ENCODE data around the gene SATB2. TPM values are rescaled to one million over a fixed set of nuclear protein-coding genes. Genes with fewer than 3 reads are reported as not detected.

SATB2 gene
- total RNA-seq, 1 donor from 2014 or later = 5.5 TPM

DNA sequence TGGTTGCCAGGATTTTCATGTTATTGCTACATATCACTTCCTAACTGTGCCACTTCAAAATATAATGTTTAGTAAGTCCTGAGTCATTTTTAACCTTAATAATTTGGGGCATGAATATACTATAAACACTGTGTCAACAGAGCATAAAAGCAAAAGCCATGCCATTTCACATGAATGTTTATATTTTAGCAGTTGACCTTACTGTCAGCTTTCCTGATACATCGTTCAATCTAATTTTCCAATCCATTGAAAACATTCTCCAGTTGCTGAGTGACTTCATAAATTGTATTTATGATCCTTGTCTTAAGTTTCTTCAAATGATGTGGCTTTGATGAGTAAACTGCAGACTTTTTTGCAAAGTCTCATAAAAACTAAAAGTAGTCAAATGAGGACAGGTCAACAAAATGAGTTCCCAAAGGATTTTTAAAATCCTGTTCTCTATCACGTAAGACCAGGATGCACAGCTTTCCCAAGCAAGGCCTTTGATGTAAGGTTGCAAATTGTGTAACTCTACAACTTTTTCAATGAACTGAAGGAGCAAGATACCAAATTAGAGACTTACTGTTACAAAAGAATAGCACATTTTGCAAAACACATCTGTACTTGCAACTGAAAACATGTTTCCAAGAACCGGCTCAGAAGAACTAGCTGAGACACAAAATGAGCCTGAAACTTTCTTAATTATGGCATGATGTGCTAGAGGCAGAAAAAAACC is 117.7 kb downstream of the SATB2 start:
- no peaks in the 10 kb centered on the region for H3K36me3 ChIP-seq (ENCODE audit: control insufficient read depth, insufficient read depth, low read length)
- no peak overlapping the region for H3K4me3 ChIP-seq (ENCODE audit: low read depth, low read length)
- no peak for DNase-seq (ENCODE audit: low read depth)
- no peaks in the 10 kb centered on the region for H3K27me3 ChIP-seq (ENCODE audit: control insufficient read depth, insufficient read depth, low read length)
- TF ChIP-seq, protein P1, sequence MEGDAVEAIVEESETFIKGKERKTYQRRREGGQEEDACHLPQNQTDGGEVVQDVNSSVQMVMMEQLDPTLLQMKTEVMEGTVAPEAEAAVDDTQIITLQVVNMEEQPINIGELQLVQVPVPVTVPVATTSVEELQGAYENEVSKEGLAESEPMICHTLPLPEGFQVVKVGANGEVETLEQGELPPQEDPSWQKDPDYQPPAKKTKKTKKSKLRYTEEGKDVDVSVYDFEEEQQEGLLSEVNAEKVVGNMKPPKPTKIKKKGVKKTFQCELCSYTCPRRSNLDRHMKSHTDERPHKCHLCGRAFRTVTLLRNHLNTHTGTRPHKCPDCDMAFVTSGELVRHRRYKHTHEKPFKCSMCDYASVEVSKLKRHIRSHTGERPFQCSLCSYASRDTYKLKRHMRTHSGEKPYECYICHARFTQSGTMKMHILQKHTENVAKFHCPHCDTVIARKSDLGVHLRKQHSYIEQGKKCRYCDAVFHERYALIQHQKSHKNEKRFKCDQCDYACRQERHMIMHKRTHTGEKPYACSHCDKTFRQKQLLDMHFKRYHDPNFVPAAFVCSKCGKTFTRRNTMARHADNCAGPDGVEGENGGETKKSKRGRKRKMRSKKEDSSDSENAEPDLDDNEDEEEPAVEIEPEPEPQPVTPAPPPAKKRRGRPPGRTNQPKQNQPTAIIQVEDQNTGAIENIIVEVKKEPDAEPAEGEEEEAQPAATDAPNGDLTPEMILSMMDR (IDR thresholded peaks at IDR 0.05; ENCODE audit: insufficient read depth, low read length, poor library complexity, severe bottlenecking) = no peak

DNA sequence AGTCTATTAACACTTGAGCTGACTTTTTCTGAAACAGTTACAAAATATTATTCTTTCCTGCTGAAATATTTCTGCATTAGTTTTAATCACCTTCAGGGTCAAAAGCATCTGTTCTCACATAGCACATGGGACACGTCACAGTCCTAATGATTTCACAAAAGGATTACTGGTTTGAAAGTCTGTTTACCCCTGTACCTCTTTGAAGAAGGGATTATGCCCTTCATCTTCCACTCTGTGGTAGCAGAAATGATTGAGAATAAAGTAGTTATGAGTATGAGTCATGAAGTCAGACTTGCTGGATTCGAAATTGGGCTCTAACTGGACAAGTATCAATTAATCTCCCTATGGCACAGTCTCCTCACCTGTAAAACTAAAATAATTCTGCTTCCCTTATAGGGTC is 121.2 kb downstream of the SATB2 start:
- no peak for DNase-seq (ENCODE audit: low read depth)
- Histone ChIP-seq H3K27me3 (ENCODE audit: control insufficient read depth, insufficient read depth, low read length) (no peaks in the 10 kb centered on the region), H3K36me3 (ENCODE audit: control insufficient read depth, insufficient read depth, low read length) (no peaks in the 10 kb centered on the region), H3K4me3 (ENCODE audit: low read depth, low read length) (no peak overlapping the region)
- TF ChIP-seq, protein P1 (IDR thresholded peaks at IDR 0.05; ENCODE audit: insufficient read depth, low read length, poor library complexity, severe bottlenecking) = no peak

DNA sequence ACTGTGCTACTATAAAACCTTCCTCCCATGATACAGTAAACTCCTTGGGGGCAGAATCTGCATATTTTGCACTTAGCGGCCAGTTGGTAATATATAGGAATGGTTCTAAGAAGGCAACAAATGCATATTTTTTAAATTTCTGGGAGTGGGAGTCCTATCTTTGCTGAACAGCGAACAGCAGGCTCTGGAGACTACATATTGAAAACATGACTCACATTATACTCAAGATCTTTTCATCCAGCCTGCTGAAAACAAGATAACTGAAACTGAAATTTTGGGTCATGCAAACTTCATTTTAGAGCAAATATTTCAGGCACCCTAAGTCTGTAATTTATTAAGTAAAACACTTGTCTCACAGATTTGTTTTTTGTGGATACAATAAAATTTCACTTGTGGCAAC is 122.2 kb downstream of the SATB2 start:
- Histone ChIP-seq H3K4me3 (ENCODE audit: low read depth, low read length) (no peak overlapping the region), H3K36me3 (ENCODE audit: control insufficient read depth, insufficient read depth, low read length) (no peaks in the 10 kb centered on the region), H3K27me3 (ENCODE audit: control insufficient read depth, insufficient read depth, low read length) (no peaks in the 10 kb centered on the region)
- TF ChIP-seq, protein P1 (IDR thresholded peaks at IDR 0.05; ENCODE audit: insufficient read depth, low read length, poor library complexity, severe bottlenecking) = no peak
- no peak for DNase-seq (ENCODE audit: low read depth)

DNA sequence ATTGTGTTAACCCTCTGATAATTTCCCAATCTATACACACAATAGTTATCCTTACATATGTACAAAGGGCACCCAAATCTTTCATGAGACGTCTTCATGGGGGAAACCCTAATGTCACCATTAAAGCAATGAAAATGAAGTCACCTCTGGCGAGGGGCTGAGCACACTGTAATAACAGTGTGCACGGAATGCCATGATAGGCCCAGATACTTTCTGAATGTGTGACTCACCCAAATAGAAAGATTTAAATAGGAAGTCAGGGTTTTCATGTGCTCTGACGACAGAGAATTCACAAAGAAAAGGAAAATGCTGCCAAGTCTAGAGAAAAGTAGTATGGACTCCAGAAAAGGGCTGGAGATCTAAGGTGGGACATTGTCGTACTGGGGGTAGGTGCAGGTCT is 128.3 kb downstream of the SATB2 start:
- TF ChIP-seq, protein P1 (IDR thresholded peaks at IDR 0.05; ENCODE audit: insufficient read depth, low read length, poor library complexity, severe bottlenecking) = no peak
- Histone ChIP-seq H3K27me3 (ENCODE audit: control insufficient read depth, insufficient read depth, low read length) (no peaks in the 10 kb centered on the region), H3K36me3 (ENCODE audit: control insufficient read depth, insufficient read depth, low read length) (no peaks in the 10 kb centered on the region), H3K4me3 (ENCODE audit: low read depth, low read length) (no peak overlapping the region)
- DNase-seq (ENCODE audit: low read depth) = no peak

DNA sequence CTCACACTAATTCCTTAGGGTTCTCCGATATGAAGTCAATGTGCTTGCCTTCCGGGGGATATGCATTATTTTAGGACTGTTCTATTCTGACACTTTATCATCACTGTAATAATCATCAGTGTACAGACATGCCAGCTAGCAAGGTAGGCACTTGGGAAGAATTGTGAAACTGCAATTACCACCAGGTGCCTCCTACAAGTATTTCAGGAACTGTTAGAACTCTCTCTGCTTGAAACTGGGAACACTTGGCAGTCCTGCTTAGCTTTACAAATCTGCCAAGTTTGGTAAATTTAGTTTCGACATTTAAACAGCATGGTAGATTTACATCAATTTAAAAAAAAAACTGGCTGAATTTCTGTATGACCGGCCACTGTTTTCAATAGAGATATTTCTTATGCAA is 128.7 kb downstream of the SATB2 start:
- Histone ChIP-seq H3K27me3 (ENCODE audit: control insufficient read depth, insufficient read depth, low read length) (no peaks in the 10 kb centered on the region), H3K4me3 (ENCODE audit: low read depth, low read length) (no peak overlapping the region), H3K36me3 (ENCODE audit: control insufficient read depth, insufficient read depth, low read length) (no peaks in the 10 kb centered on the region)
- DNase-seq (ENCODE audit: low read depth) = no peak
- TF ChIP-seq, protein P1 (IDR thresholded peaks at IDR 0.05; ENCODE audit: insufficient read depth, low read length, poor library complexity, severe bottlenecking) = no peak

DNA sequence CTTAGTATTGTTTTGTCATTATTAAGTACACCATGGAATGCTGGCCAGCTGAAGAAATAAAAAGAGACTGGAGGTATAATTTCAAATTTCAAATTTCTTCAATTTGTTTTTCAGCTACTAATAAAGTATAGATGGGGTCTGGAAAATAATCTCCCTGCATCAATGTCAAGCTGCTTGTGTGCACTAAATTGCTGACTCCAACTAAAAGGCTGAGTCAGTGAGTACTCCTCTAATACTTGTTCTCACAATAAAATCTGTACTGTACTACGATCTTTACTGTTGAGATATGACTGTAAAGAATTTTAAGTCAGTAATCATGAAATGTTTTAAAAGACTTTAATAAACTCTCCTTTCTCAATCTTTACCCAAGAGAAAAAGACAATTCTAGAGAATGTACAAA is 131.9 kb downstream of the SATB2 start:
- TF ChIP-seq, protein P1 (IDR thresholded peaks at IDR 0.05; ENCODE audit: insufficient read depth, low read length, poor library complexity, severe bottlenecking) = no peak
- Histone ChIP-seq H3K4me3 (ENCODE audit: low read depth, low read length) (no peak overlapping the region), H3K27me3 (ENCODE audit: control insufficient read depth, insufficient read depth, low read length) (no peaks in the 10 kb centered on the region), H3K36me3 (ENCODE audit: control insufficient read depth, insufficient read depth, low read length) (no peaks in the 10 kb centered on the region)
- no peak for DNase-seq (ENCODE audit: low read depth)
